Cardiac fibroblast (primary cell): ENCODE measurements around the gene RPS6KA3.
A peak's percentile ranks its signal among the peaks of the same experiment; 100 is the strongest.
"Not testable (repeated sequence)": the region's sequence is repeated elsewhere in the genome, so short reads cannot be mapped to it uniquely, and the experiment has no call there.

Experiments
- DNase-seq, 2 donors: peaks; one replicate each; pipeline versions ENCODE4 v3.0.0 to v3.0.0-alpha.2; 2010; ENCODE audit warnings: low read depth in 2 of 2
- H3K4me3 ChIP-seq, 2 donors: replicated peaks in 1 of 2; 1 replicate in 1 of 2; 2 replicates in 1 of 2; pipeline ENCODE4 v1.5.1; 2011; ENCODE audit warnings: low read depth in 2 of 2, low read length in 2 of 2, mild to moderate bottlenecking in 2 of 2, moderate library complexity in 1 of 2
- TF ChIP-seq, protein P1 (sequence below): IDR thresholded peaks from one replicate; pipeline ENCODE4 v1.5.1; 2011; ENCODE audit warnings: low read depth, mild to moderate bottlenecking, low read length, inconsistent platforms

RPS6KA3 gene

DNA sequence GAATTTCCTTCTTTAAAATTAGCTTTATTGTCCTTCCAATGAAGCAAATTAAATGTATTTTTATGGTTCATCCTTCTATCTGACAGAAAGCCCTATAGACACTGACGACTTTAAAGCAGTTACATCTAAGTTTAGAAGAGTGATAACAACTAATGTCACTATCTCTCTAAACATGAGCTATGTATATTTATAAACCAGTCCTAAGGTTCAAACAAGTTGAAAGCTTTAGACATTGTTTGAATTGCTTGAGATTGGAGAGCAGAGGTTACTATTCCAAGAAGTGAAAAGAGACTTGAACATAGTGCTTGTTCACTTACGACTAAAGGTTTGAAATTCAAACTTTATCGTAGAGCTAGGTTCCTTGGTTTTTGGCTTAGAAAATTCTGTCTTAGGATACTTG is 94.8 kb downstream of the RPS6KA3 start:
- no peak for DNase-seq
- TF ChIP-seq, protein P1, sequence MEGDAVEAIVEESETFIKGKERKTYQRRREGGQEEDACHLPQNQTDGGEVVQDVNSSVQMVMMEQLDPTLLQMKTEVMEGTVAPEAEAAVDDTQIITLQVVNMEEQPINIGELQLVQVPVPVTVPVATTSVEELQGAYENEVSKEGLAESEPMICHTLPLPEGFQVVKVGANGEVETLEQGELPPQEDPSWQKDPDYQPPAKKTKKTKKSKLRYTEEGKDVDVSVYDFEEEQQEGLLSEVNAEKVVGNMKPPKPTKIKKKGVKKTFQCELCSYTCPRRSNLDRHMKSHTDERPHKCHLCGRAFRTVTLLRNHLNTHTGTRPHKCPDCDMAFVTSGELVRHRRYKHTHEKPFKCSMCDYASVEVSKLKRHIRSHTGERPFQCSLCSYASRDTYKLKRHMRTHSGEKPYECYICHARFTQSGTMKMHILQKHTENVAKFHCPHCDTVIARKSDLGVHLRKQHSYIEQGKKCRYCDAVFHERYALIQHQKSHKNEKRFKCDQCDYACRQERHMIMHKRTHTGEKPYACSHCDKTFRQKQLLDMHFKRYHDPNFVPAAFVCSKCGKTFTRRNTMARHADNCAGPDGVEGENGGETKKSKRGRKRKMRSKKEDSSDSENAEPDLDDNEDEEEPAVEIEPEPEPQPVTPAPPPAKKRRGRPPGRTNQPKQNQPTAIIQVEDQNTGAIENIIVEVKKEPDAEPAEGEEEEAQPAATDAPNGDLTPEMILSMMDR = no peak
- no peak overlapping the region for H3K4me3 ChIP-seq

DNA sequence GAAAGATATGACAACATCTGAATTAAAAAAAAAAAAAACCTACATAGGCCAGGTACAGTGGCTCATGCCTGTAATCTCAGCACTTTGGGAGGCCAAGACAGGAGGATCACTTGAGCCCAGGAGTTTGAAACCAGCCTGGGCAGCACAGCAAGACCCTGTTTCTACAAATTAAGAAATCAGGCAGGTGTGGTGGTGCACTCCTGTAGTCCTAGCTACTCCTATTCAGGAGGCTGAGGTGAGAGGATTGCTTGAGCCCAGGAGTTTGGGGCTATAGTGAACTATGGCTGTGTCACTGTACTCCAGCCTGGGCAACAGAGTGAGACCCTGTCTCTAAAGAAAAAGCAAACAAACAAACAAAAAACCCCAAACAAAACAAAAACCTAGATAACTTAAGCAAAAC is 104.2 kb downstream of the RPS6KA3 start:
- not testable (repeated sequence) for DNase-seq, H3K4me3 ChIP-seq

DNA sequence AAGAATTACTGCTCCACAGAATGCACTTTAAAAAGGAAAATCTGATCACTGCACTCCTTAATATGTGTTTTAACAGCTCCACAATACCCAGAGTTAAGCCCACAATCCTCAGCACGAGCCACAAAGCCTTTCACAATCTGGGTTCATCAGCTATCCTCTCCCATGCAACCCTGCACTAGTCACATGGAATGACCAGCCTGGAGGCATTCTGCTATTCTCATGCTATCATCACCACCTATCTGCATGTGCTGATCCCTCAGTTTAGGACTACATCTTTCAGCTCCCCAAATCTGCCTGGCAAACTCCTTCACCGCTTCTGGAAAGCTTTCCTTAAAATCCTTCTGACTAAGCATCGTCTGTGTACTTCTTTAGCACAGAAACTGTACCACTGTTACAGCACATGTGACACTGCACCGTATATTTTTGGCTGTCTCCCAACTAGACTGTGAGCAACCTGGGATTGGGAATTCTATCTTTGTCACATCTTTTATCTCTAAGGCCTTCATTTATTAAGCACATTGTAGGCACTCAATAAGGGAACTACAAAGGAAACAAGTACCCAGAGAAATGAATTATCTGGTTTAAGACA is 106.8 kb downstream of the RPS6KA3 start:
- no peak for DNase-seq
- TF ChIP-seq, protein P1 = no peak
- no peak overlapping the region for H3K4me3 ChIP-seq

DNA sequence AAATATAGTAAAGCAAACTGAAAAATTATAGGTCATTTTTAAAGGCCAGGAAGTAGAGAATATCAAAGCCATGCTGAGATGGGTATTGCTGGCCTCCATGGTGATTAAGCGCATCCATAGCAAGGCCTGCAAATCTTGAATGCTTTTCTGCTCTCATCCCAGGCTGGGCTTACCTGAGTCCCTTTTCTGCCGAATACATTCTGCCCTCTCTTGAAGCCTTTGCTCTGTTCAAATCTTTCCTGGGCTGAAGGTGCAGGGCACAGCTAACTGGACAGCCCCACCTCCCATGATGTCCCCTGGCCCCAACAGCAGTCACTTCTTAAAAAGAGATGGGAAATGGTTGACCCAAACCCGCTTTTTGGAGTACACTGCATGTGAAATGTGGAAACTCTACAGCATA is 115.0 kb downstream of the RPS6KA3 start:
- H3K4me3 ChIP-seq = no peak overlapping the region
- no peak for DNase-seq
- TF ChIP-seq, protein P1 = no peak

DNA sequence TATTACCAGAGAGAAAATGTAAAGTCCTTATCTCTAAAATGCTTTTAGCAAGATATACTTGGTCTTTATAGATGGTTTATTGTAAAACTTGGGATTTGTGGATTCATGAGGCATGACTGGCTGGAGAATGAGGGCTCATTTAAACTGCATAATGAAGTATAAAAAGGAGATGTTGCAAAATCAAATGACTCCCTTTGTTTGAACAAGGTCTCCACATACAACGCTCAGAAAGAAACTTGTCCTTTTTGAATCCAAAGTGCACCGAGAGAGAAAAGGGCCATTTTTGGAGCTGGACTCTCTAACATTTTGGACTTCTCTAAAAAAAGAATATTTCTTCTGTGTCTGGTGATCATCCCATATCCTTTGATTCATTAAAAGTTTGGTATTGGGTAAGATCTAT is 117.4 kb downstream of the RPS6KA3 start:
- no peak overlapping the region for H3K4me3 ChIP-seq
- no peak for DNase-seq
- TF ChIP-seq, protein P1 = no peak

GRCh38 chrX:20147561-20147960 is 119.1 kb downstream of the RPS6KA3 start:
- no peak overlapping the region for H3K4me3 ChIP-seq
- TF ChIP-seq, protein P1 = no peak
- DNase-seq = no peak

DNA sequence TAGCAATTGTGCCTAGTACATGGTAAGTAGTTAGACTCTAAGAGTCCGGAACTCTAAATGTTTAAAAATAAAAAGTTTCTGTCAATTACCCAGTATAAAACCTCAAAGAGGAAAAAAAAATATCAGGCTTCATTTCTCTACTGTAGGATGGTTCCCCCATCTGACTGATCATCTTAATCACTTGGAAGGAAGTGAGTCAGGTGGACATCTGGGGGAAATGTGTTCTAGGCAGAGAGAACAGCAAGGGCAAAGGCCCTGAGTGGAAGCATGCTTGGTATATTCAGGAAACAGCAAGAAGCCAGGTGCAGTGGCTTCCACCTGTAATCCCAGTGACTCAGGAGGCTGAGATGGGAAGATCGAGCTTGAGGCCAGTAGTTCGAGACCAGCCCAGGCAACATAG is 122.2 kb downstream of the RPS6KA3 start:
- TF ChIP-seq, protein P1 = no peak
- no peak overlapping the region for H3K4me3 ChIP-seq
- peak in 1 of 2 donors; percentile 76 for DNase-seq
